ENCODE results near the gene SIDT2.

GRCh38 chr11:117160826-117161225 is 17.7 kb upstream of the SIDT2 start:
- TF ChIP-seq MXI1 (IDR thresholded peaks at IDR 0.05; ENCODE audit: borderline replicate concordance, low read depth, low read length) (no peak), ZNF274 (CRISPR knock-in tag; IDR thresholded peaks at IDR 0.05) (no peak), CTCF (CRISPR knock-in tag; IDR thresholded peaks at IDR 0.05) (no peak), TBP (CRISPR knock-in tag; IDR thresholded peaks at IDR 0.05) (no peak), KLF16 (CRISPR knock-in tag; IDR thresholded peaks at IDR 0.05) (no peak), ZFP62 (CRISPR knock-in tag; IDR thresholded peaks at IDR 0.05) (no peak), USF2 (IDR thresholded peaks at IDR 0.05; ENCODE audit: low read depth, low read length) (no peak), USF2 (CRISPR knock-in tag; IDR thresholded peaks at IDR 0.05; ENCODE audit: borderline replicate concordance) (no peak), ELF4 (CRISPR knock-in tag; IDR thresholded peaks at IDR 0.05; ENCODE audit: borderline replicate concordance) (no peak), ZNF773 (CRISPR knock-in tag; IDR thresholded peaks at IDR 0.05; ENCODE audit: borderline replicate concordance) (no peak), ZNF790 (CRISPR knock-in tag; IDR thresholded peaks at IDR 0.05; ENCODE audit: borderline replicate concordance) (no peak), ZNF460 (CRISPR knock-in tag; IDR thresholded peaks at IDR 0.05; ENCODE audit: borderline replicate concordance) (no peak)

Data from HepG2 (cell line).